BE2C (cell line): ENCODE results near the gene USP17L20. TPM values are rescaled to one million over a fixed set of nuclear protein-coding genes. Genes with fewer than 3 reads are reported as not detected.
"Not testable (repeated sequence)": the region's sequence is repeated elsewhere in the genome, so short reads cannot be mapped to it uniquely, and the experiment has no call there.

Source experiments
- DNase-seq: peaks from one replicate; pipeline ENCODE4 v3.0.0-alpha.2; 2020
- H3K27me3 ChIP-seq: fragments of 250-450 bp; sonication (Bioruptor Pico); 2 replicates; pipeline ENCODE4 v1.5.1; 2020; ENCODE audit warnings: mild to moderate bottlenecking
- H3K36me3 ChIP-seq: fragments of 250-450 bp; sonication (Bioruptor Pico); 2 replicates; pipeline ENCODE4 v1.5.1; 2020; ENCODE audit warnings: mild to moderate bottlenecking
- H3K4me1 ChIP-seq: fragments of 250-450 bp; sonication (Bioruptor Pico); 2 replicates; pipeline ENCODE4 v1.5.1; 2020
- H3K4me3 ChIP-seq: 2 replicates; pipeline ENCODE4 v1.5.1; 2011; ENCODE audit warnings: low read depth, low read length
- H3K9me3 ChIP-seq: fragments of 250-450 bp; sonication (Bioruptor Pico); 2 replicates; pipeline ENCODE4 v1.5.1; 2020
- polyA plus RNA-seq: library from polyadenylated mRNA; unstranded; fragments of >200 nt; gene quantifications from one replicate; pipeline ENCODE4 v1.2.1, GENCODE V29; 2012; ENCODE audit warnings: low read depth, missing spikeins; ENCODE audit not compliant: insufficient read length, insufficient read depth

Gene USP17L20, protein sequence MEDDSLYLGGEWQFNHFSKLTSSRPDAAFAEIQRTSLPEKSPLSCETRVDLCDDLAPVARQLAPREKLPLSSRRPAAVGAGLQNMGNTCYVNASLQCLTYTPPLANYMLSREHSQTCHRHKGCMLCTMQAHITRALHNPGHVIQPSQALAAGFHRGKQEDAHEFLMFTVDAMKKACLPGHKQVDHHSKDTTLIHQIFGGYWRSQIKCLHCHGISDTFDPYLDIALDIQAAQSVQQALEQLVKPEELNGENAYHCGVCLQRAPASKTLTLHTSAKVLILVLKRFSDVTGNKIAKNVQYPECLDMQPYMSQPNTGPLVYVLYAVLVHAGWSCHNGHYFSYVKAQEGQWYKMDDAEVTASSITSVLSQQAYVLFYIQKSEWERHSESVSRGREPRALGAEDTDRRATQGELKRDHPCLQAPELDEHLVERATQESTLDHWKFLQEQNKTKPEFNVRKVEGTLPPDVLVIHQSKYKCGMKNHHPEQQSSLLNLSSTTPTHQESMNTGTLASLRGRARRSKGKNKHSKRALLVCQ
- not detected for polyA plus RNA-seq

DNA sequence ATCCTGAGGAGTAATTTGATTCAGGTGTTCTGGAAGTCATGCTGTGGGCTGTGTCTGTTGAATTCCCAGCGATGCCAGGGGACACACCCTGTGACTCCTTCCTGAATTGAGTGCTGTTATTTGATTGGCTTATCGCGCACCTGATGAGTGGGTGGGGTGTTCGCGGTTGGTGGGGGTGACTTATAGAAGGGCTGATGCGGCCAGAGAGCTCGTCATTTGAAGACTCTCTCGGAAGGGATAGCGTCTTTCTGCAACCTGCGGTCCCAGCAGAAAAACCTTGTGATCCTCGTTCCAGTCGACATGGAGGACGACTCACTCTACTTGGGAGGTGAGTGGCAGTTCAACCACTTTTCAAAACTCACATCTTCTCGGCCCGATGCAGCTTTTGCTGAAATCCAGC, at the start of gene USP17L20:
TSS of gene USP17L20 (plus strand) at position 301 of the 400 bp plus-strand sequence. CDS start at position 301, 0 bp downstream.
- H3K36me3 ChIP-seq, H3K9me3 ChIP-seq, DNase-seq, H3K4me1 ChIP-seq, H3K27me3 ChIP-seq, H3K4me3 ChIP-seq: not testable (repeated sequence)

DNA sequence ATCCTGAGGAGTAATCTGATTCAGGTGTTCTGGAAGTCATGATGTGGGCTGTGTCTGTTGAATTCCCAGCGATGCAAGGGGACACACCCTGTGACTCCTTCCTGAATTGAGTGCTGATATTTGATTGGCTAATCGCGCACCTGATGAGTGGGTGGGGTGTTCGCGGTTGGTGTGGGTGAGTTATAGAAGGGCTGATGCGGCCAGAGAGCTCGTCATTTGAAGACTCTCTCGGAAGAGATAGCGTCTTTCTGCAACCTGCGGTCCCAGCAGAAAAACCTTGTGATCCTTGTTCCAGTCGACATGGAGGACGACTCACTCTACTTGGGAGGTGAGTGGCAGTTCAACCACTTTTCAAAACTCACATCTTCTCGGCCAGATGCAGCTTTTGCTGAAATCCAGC, 47.6 kb upstream of the USP17L20 start, which contains the start of gene USP17L10:
TSS of gene USP17L10 (plus strand) at position 301 of the 400 bp plus-strand sequence. CDS start at position 301, 0 bp downstream.
- not testable (repeated sequence) for H3K4me1 ChIP-seq

DNA sequence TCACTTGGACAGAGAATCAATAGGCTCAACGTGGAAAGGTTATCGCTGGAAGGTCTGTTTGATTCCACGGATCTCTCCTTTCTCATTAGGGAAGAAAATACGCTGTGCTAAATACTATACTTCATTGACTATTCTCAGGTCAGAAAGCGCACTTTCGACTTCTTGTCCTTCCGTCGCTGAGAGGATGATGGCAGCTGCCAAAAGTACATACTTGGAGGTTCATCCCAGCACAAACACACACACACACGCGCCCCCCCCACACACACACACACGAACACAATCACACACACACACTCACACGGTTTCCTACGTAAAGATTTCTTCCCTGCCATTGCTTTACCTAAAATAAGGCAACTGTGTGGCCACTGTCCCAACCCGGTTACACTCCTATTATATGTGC, 43.2 kb upstream of the USP17L20 start:
- not testable (repeated sequence) for H3K9me3 ChIP-seq, H3K4me3 ChIP-seq, H3K4me1 ChIP-seq, DNase-seq, H3K36me3 ChIP-seq, H3K27me3 ChIP-seq

More for the DNA sequence above, 47.6 kb upstream of the USP17L20 start, which contains the start of gene USP17L10:
- H3K27me3 ChIP-seq, DNase-seq, H3K4me3 ChIP-seq, H3K36me3 ChIP-seq, H3K9me3 ChIP-seq: not testable (repeated sequence)

DNA sequence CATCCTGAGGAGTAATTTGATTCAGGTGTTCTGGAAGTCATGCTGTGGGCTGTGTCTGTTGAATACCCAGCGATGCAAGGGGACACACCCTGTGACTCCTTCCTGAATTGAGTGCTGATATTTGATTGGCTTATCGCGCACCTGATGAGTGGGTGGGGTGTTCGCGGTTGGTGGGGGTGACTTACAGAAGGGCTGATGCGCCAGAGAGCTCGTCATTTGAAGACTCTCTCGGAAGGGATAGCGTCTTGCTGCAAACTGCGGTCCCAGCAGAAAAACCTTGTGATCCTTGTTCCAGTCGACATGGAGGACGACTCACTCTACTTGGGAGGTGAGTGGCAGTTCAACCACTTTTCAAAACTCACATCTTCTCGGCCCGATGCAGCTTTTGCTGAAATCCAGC, 42.8 kb upstream of the USP17L20 start, which contains the start of gene USP17L11:
TSS of gene USP17L11 (plus strand) at position 301 of the 400 bp plus-strand sequence. CDS start at position 301, 0 bp downstream.
- not testable (repeated sequence) for H3K27me3 ChIP-seq, H3K9me3 ChIP-seq, DNase-seq, H3K36me3 ChIP-seq, H3K4me3 ChIP-seq, H3K4me1 ChIP-seq

DNA sequence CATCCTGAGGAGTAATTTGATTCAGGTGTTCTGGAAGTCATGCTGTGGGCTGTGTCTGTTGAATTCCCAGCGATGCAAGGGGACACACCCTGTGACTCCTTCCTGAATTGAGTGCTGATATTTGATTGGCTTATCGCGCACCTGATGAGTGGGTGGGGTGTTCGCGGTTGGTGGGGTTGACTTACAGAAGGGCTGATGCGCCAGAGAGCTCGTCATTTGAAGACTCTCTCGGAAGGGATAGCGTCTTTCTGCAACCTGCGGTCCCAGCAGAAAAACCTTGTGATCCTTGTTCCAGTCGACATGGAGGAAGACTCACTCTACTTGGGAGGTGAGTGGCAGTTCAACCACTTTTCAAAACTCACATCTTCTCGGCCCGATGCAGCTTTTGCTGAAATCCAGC, 38.1 kb upstream of the USP17L20 start, which contains the start of gene USP17L12:
TSS of gene USP17L12 (plus strand) at position 301 of the 400 bp plus-strand sequence. CDS start at position 301, 0 bp downstream.
- not testable (repeated sequence) for H3K27me3 ChIP-seq, DNase-seq, H3K9me3 ChIP-seq, H3K4me1 ChIP-seq, H3K36me3 ChIP-seq, H3K4me3 ChIP-seq

DNA sequence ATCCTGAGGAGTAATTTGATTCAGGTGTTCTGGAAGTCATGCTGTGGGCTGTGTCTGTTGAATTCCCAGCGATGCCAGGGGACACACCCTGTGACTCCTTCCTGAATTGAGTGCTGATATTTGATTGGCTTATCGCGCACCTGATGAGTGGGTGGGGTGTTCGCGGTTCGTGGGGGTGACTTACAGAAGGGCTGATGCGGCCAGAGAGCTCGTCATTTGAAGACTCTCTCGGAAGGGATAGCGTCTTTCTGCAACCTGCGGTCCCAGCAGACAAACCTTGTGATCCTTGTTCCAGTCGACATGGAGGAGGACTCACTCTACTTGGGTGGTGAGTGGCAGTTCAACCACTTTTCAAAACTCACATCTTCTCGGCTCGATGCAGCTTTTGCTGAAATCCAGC, 33.3 kb upstream of the USP17L20 start, which contains the start of gene USP17L13:
TSS of gene USP17L13 (plus strand) at position 301 of the 400 bp plus-strand sequence. CDS start at position 301, 0 bp downstream.
- not testable (repeated sequence) for DNase-seq, H3K4me3 ChIP-seq, H3K4me1 ChIP-seq, H3K9me3 ChIP-seq, H3K36me3 ChIP-seq, H3K27me3 ChIP-seq

DNA sequence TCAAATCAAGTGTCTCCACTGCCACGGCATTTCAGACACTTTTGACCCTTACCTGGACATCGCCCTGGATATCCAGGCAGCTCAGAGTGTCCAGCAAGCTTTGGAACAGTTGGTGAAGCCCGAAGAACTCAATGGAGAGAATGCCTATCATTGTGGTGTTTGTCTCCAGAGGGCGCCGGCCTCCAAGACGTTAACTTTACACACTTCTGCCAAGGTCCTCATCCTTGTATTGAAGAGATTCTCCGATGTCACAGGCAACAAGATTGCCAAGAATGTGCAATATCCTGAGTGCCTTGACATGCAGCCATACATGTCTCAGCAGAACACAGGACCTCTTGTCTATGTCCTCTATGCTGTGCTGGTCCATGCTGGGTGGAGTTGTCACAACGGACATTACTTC, 27.7 kb upstream of the USP17L20 start:
- not testable (repeated sequence) for H3K9me3 ChIP-seq, H3K4me3 ChIP-seq, DNase-seq, H3K27me3 ChIP-seq, H3K36me3 ChIP-seq, H3K4me1 ChIP-seq

DNA sequence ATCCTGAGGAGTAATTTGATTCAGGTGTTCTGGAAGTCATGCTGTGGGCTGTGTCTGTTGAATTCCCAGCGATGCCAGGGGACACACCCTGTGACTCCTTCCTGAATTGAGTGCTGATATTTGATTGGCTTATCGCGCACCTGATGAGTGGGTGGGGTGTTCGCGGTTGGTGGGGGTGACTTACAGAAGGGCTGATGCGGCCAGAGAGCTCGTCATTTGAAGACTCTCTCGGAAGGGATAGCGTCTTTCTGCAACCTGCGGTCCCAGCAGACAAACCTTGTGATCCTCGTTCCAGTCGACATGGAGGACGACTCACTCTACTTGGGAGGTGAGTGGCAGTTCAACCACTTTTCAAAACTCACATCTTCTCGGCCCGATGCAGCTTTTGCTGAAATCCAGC, 23.8 kb upstream of the USP17L20 start, which contains the start of gene USP17L15:
TSS of gene USP17L15 (plus strand) at position 301 of the 400 bp plus-strand sequence. CDS start at position 301, 0 bp downstream.
- H3K9me3 ChIP-seq, DNase-seq, H3K27me3 ChIP-seq, H3K4me1 ChIP-seq, H3K36me3 ChIP-seq, H3K4me3 ChIP-seq: not testable (repeated sequence)

DNA sequence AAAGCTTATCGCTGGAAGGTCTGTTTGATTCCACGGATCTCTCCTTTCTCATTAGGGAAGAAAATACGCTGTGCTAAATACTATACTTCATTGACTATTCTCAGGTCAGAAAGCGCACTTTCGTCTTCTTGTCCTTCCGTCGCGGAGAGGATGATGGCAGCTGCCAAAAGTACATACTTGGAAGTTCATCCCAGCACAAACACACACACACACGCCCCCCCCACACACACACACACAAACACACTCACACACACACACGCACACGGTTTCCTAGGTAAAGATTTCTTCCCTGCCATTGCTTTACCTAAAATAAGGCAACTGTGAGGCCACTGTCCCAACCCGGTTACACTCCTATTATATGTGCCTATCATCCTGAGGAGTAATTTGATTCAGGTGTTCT, 19.5 kb upstream of the USP17L20 start:
- not testable (repeated sequence) for H3K4me1 ChIP-seq, H3K9me3 ChIP-seq, H3K4me3 ChIP-seq, H3K27me3 ChIP-seq, H3K36me3 ChIP-seq
- DNase-seq, result peak; percentile 18

DNA sequence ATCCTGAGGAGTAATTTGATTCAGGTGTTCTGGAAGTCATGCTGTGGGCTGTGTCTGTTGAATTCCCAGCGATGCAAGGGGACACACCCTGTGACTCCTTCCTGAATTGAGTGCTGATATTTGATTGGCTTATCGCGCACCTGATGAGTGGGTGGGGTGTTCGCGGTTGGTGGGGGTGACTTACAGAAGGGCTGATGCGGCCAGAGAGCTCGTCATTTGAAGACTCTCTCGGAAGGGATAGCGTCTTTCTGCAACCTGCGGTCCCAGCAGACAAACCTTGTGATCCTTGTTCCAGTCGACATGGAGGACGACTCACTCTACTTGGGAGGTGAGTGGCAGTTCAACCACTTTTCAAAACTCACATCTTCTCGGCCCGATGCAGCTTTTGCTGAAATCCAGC, 14.3 kb upstream of the USP17L20 start, which contains the start of gene USP17L17:
TSS of gene USP17L17 (plus strand) at position 301 of the 400 bp plus-strand sequence. CDS start at position 301, 0 bp downstream.
- not testable (repeated sequence) for H3K27me3 ChIP-seq, DNase-seq, H3K4me3 ChIP-seq, H3K4me1 ChIP-seq, H3K36me3 ChIP-seq, H3K9me3 ChIP-seq

DNA sequence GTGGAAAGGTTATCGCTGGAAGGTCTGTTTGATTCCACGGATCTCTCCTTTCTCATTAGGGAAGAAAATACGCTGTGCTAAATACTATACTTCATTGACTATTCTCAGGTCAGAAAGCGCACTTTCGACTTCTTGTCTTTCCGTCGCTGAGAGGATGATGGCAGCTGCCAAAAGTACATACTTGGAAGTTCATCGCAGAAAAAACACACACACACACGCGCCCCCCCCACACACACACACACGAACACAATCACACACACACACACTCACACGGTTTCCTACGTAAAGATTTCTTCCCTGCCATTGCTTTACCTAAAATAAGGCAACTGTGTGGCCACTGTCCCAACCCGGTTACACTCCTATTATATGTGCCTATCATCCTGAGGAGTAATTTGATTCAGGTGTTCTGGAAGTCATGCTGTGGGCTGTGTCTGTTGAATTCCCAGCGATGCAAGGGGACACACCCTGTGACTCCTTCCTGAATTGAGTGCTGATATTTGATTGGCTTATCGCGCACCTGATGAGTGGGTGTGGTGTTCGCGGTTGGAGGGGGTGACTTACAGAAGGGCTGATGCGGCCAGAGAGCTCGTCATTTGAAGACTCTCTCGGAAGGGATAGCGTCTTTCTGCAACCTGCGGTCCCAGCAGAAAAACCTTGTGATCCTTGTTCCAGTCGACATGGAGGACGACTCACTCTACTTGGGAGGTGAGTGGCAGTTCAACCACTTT, 9.8 kb upstream of the USP17L20 start, which contains the start of gene USP17L18:
TSS of gene USP17L18 (plus strand) at position 678 of the 728 bp plus-strand sequence. CDS start at position 678, 0 bp downstream.
- not testable (repeated sequence) for H3K36me3 ChIP-seq, DNase-seq, H3K4me1 ChIP-seq, H3K9me3 ChIP-seq, H3K27me3 ChIP-seq, H3K4me3 ChIP-seq

DNA sequence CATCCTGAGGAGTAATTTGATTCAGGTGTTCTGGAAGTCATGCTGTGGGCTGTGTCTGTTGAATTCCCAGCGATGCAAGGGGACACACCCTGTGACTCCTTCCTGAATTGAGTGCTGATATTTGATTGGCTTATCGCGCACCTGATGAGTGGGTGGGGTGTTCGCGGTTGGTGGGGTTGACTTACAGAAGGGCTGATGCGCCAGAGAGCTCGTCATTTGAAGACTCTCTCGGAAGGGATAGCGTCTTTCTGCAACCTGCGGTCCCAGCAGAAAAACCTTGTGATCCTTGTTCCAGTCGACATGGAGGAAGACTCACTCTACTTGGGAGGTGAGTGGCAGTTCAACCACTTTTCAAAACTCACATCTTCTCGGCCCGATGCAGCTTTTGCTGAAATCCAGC, 4.8 kb upstream of the USP17L20 start, which contains the start of gene USP17L19:
TSS of gene USP17L19 (plus strand) at position 301 of the 400 bp plus-strand sequence. CDS start at position 301, 0 bp downstream.
- not testable (repeated sequence) for H3K9me3 ChIP-seq, H3K4me3 ChIP-seq, H3K4me1 ChIP-seq, H3K36me3 ChIP-seq, H3K27me3 ChIP-seq, DNase-seq

DNA sequence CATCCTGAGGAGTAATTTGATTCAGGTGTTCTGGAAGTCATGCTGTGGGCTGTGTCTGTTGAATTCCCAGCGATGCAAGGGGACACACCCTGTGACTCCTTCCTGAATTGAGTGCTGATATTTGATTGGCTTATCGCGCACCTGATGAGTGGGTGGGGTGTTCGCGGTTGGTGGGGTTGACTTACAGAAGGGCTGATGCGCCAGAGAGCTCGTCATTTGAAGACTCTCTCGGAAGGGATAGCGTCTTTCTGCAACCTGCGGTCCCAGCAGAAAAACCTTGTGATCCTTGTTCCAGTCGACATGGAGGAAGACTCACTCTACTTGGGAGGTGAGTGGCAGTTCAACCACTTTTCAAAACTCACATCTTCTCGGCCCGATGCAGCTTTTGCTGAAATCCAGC, 4.6 kb downstream of the USP17L20 start, which contains the start of gene USP17L21:
TSS of gene USP17L21 (plus strand) at position 301 of the 400 bp plus-strand sequence. CDS start at position 301, 0 bp downstream.
- not testable (repeated sequence) for H3K4me3 ChIP-seq, H3K9me3 ChIP-seq, H3K27me3 ChIP-seq, DNase-seq, H3K36me3 ChIP-seq, H3K4me1 ChIP-seq

DNA sequence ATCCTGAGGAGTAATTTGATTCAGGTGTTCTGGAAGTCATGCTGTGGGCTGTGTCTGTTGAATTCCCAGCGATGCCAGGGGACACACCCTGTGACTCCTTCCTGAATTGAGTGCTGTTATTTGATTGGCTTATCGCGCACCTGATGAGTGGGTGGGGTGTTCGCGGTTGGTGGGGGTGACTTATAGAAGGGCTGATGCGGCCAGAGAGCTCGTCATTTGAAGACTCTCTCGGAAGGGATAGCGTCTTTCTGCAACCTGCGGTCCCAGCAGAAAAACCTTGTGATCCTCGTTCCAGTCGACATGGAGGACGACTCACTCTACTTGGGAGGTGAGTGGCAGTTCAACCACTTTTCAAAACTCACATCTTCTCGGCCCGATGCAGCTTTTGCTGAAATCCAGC, 9.4 kb downstream of the USP17L20 start, which contains the start of gene USP17L22:
TSS of gene USP17L22 (plus strand) at position 301 of the 400 bp plus-strand sequence. CDS start at position 301, 0 bp downstream.
- not testable (repeated sequence) for H3K4me3 ChIP-seq, DNase-seq, H3K9me3 ChIP-seq, H3K4me1 ChIP-seq, H3K36me3 ChIP-seq, H3K27me3 ChIP-seq

DNA sequence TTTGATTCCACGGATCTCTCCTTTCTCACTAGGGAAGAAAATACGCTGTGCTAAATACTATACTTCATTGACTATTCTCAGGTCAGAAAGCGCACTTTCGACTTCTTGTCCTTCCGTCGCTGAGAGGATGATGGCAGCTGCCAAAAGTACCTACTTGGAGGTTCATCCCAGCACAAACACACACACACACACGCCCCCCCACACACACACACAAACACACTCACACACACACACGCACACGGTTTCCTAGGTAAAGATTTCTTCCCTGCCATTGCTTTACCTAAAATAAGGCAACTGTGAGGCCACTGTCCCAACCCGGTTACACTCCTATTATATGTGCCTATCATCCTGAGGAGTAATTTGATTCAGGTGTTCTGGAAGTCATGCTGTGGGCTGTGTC, 13.8 kb downstream of the USP17L20 start:
- H3K9me3 ChIP-seq, H3K27me3 ChIP-seq, H3K4me3 ChIP-seq, H3K4me1 ChIP-seq, H3K36me3 ChIP-seq: not testable (repeated sequence)
- peak; percentile 32 for DNase-seq
